HK-2 (cell line): ENCODE results near the gene FLNA.
A peak's percentile ranks its signal among the peaks of the same experiment; 100 is the strongest.
"Not testable (repeated sequence)": the region's sequence is repeated elsewhere in the genome, so short reads cannot be mapped to it uniquely, and the experiment has no call there.

ENCODE experiments used
- DNase-seq: peaks from one replicate; pipeline ENCODE4 v3.0.0-alpha.2; 2018; ENCODE audit not compliant: unreplicated experiment

The FLNA gene

DNA sequence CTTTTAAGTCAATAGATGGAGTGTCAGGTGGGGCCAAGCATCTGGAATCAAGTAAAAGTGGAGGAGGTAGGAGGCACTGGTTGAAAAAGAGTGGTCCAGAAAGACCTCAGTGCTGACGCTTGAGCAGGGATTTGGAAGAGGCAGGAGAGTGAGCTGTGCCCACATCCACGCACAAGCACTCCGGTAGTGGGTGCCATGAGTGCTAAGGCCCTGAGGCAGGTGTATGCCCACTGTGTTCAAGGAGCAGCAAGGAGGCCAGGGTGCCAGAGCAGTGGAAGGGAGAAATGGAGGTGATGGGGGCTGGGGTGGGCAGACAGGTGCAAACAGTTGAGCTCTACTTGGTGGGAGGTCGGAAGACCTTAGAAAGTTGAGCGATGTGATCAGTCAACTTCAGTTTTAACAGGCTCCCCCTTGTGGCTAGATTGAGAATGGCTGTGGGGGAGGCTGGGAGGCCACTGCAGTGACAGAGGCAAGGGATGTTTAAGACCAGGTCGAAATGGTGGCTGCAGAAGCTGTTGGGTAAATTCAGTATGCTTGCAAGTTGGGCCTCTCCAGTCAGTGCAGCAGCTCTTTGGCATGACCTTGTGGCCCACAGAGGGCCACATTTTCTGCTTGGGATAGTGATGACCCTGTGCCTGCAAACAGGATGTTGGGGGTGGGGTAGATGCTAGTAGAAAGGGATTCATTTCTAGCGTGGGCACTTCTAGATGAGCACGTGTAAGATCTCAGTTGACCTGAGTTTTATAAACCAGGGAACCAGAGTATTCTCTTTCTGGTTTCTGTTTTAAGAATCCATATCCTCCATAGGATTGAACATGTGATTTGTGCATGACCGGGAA lies 66.1 kb downstream of the FLNA start:
- peak; percentile 59 for DNase-seq

DNA sequence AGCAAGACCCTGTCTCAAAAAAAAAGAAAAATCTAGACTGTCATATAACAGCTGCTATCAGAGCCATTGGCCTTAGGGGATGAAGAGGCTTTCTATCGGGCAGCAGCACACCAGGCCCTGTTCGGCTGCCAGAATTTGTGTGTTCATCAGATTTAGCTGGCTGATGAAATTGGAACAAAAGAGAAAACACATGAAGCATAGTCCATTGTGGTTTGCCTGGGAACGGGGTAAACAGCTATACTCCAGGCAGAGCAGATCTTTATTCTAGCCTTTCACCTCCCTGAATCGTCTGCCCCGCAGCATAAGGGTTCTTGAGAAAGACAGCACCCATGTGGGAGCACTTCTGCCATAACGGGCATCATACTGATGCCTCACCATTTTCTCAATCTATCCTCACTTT lies 67.2 kb downstream of the FLNA start:
- no peak for DNase-seq

DNA sequence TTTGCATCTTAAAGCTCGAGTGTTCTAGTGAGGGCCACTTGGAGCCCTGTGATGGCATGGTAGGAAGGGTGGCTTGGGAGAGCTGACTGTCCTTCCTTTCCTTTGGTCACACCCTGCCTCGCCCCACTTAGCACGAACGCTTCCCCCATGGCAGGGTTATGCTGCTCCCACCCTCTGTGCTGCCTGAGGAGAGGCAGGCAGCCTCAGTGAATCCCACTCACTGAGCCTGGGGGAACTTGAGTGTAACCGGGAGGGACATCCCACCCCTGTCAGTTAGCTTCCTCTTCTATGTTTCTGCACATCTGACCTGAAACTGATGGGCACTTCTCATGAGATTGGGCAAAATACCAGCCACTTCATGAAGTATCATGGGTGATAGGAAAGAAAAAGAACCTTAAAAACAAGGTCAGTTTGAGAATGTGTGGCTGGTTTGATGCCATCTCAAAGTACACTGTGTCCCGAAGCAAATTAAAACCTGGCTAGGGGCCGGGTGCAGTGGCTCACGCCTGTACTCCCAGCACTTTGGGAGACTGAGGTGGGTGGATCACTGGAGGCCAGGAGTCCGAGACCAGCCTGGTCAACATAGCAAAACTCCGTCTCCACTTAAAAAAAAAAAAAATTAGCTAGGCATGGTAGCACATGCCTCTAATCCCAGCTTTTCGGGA lies 68.8 kb downstream of the FLNA start:
- no peak for DNase-seq

DNA sequence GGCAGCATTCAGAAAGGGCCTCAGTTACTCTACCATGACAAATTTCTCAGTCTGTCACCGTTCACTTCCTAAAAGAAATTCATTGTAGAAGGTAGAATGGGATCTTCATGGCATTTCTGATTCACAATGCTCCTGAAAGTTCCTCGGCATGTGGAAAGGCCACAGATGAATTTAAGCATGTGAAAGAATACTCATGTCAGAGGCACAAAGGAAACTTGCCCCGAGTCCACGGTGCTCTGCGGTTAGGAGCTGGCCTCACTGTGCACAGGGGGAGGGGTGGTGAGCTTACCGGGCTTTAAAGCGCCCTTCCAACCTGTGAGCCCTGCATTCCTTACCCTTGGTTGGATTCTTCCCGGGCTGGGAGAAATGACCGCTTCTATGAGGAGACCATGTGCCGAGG lies 69.6 kb downstream of the FLNA start:
- no peak for DNase-seq

DNA sequence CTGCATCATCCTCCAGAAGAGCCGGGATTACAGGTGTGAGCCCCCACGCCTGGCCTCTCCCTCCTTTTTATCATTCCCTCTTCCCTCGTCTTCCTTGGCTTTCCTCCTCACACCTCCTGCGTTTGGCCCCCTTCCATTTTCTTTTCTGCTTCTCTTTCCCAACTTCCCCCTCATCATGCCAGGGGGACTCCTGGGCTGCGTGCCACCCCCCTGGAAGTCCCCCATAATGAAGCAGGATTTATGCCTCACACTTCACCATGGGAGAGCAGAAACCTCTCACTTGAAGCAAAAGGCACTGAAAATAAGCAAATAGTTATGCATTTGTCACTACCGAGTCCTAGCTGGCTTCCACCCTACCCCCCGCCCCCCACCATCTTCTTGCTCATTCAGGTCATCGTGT lies 71.0 kb downstream of the FLNA start:
- no peak for DNase-seq

DNA sequence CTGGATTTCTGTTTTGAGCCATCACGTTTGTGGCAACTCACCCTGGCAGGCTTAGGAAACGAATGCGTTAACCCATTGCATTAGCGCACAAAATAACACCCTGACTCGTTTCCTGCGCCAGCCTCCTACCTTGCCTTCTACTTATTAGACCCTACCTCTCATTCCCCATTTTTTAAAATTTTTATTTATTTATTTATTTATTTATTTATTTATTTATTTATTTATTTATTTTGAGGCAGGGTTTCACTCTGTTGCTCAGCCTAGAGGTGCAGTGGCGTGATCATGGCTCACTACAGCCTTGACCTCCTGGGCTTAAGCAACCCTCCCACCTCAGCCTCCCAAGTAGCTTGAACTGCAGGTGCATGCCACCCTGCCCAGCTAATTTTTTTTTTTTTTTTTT lies 71.4 kb downstream of the FLNA start:
- not testable (repeated sequence) for DNase-seq

DNA sequence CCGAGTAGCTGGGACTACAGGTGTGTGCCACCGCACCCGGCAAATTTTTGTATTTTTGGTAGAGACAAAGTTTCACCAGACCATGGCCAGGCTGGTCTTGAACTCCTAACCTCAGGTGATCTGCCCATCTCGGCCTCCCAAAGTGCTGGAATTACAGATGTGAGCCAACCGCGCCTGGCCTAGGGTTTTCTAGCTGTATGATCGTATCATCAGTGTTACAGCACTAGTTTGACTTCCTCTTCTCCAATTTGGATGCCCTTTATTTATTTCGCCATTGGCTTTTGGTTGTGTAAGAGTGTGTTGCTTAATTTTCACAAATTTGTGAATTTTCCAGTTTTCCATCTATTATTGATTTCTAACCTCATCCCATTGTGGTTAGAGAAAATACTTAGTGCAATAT lies 73.6 kb downstream of the FLNA start:
- DNase-seq: no peak
